Measurements from ENCODE around the gene MPZL2.

- TF ChIP-seq POLR2A (IDR thresholded peaks at IDR 0.05), result no peak
- no peak for TF ChIP-seq CTCF (IDR thresholded peaks at IDR 0.05)
Measured at GRCh38 chr11:118260353-118260752, 3.7 kb downstream of the MPZL2 start.
